Panc1 (cell line): ENCODE measurements around the gene PPHLN1. TPM values are rescaled to one million over a fixed set of nuclear protein-coding genes. Genes with fewer than 3 reads are reported as not detected.

Experiments
- ATAC-seq: fragments of 200-7000 bp; cut with Tn5 transposase; 2 replicates; pipeline ENCODE4 v1.9.1; 2020; ENCODE audit warnings: mild to moderate bottlenecking, moderate library complexity
- BruUV-seq: library from RNA; stranded (reverse); fragments of 400-500 nt; replicated peaks from 2 replicates; lab custom pipeline; 2021; lab: Mats Ljungman, UMichigan
- CTCF ChIA-PET: fragments of 300-600 bp; sonication (Branson Sonifier 250); formaldehyde crosslinking; loops from one replicate; lab custom pipeline; 2022; ENCODE audit warnings: antibody characterized with exemption; lab: Charles Lee
- POLR2A ChIA-PET: fragments of 300-600 bp; sonication (Branson Sonifier 250); formaldehyde crosslinking; loops from one replicate; lab custom pipeline; 2022; ENCODE audit warnings: antibody characterized with exemption; lab: Charles Lee
- DNase-seq: peaks from one replicate; pipeline ENCODE4 v3.0.0-alpha.2; 2010; ENCODE audit warnings: low read depth, low spot score
- H3K27ac ChIP-seq: 2 replicates; pipeline ENCODE4 v1.5.1; 2011; ENCODE audit warnings: mild to moderate bottlenecking, low read length, inconsistent platforms
- H3K27me3 ChIP-seq: fragments of 200-500 bp; sonication (Bioruptor generic); 2 replicates; pipeline ENCODE4 v1.6.0; 2014; ENCODE audit warnings: low read length, inconsistent platforms; ENCODE audit not compliant: control insufficient read depth, insufficient read depth
- H3K36me3 ChIP-seq: fragments of 200-500 bp; sonication (Bioruptor generic); 2 replicates; pipeline ENCODE4 v1.5.1; 2014; ENCODE audit warnings: inconsistent platforms, mild to moderate bottlenecking, low read length, moderate library complexity; ENCODE audit not compliant: control insufficient read depth, insufficient read depth
- H3K4me1 ChIP-seq: 2 replicates; pipeline ENCODE4 v1.5.1; 2011; ENCODE audit warnings: inconsistent platforms, mild to moderate bottlenecking, low read length, moderate library complexity; ENCODE audit not compliant: control insufficient read depth, insufficient read depth
- H3K4me3 ChIP-seq, 2 experiments: 2 replicates each; pipeline ENCODE4 v1.5.1; 2011 to 2012; ENCODE audit warnings: low read depth in 2 of 2, low read length in 2 of 2, mild to moderate bottlenecking in 2 of 2, inconsistent platforms in 1 of 2, moderate library complexity in 1 of 2
- H3K9me3 ChIP-seq: fragments of 200-500 bp; sonication (Bioruptor generic); 2 replicates; pipeline ENCODE4 v1.5.1; 2014; ENCODE audit warnings: low read depth, mild to moderate bottlenecking, inconsistent platforms, low read length, moderate library complexity; ENCODE audit not compliant: control insufficient read depth, insufficient read depth
- CTCF ChIP-seq: fragments of 450-650 bp; IDR thresholded peaks from 2 replicates; pipeline ENCODE4 v1.5.1; 2017; ENCODE audit warnings: mild to moderate bottlenecking
- POLR2AphosphoS5 ChIP-seq: IDR thresholded peaks from 2 replicates; pipeline ENCODE4 v1.6.1; 2012; ENCODE audit warnings: mild to moderate bottlenecking, low read depth, low read length, moderate library complexity
- REST ChIP-seq, 2 experiments: IDR thresholded peaks; 2 replicates each; pipeline ENCODE4 v1.6.1; 2011 to 2012; ENCODE audit warnings: low read depth in 2 of 2, control low read depth in 1 of 2, low read length in 1 of 2, mild to moderate bottlenecking in 1 of 2, moderate library complexity in 1 of 2; ENCODE audit not compliant: insufficient read depth in 1 of 2
- SIN3A ChIP-seq: IDR thresholded peaks from 2 replicates; pipeline ENCODE4 v1.6.1; 2012; ENCODE audit warnings: low read depth, mild to moderate bottlenecking, low read length, moderate library complexity, borderline replicate concordance; ENCODE audit not compliant: insufficient read depth
- TCF7L2 ChIP-seq: IDR thresholded peaks from 2 replicates; pipeline ENCODE4 v1.6.1; 2011; ENCODE audit warnings: mild to moderate bottlenecking, low read depth, low read length, inconsistent platforms
- in situ Hi-C: cut with HindIII; loops from 2 replicates; pipeline ENCODE4 v1.10.0; 2016; ENCODE audit warnings: low sequenced_read_pairs, low pct_unique_long_range_greater_than_20kb
- intact Hi-C: fragments of 100-400 bp; cut with micrococcal nuclease; formaldehyde crosslinking; loops from one replicate; pipeline ENCODE4 v1.10.0; 2022; ENCODE audit not compliant: unreplicated experiment
- total RNA-seq: library from RNA; stranded (reverse); gene quantifications from one replicate; pipeline ENCODE4 v1.2.1, GENCODE V29; 2021; ENCODE audit not compliant: unreplicated experiment

The PPHLN1 gene
- total RNA-seq, 1 experiment from 2014 or later: 56.5 TPM

- CTCF ChIA-PET: interaction anchor here (0.6 kb wide), 1 partner anchor 876 kb away, joined by 3 read pairs; no protein-coding TSS in a partner anchor
- ATAC-seq (no peak), DNase-seq (no peak)
- Histone ChIP-seq H3K9me3 (no peaks in the 10 kb centered on the region), H3K27ac (no peak overlapping the region), H3K36me3 (no peaks in the 10 kb centered on the region), H3K4me1 (peaks cover 7% of the 10 kb centered on the region; the same call in 1 of the 2 replicates), H3K4me3 (no peak overlapping the region), H3K27me3 (no peaks in the 10 kb centered on the region)
- intact Hi-C loops: no loop called here
- BruUV-seq: no TSS peak
- POLR2A ChIA-PET: no interaction called here
- no peak for TF ChIP-seq CTCF
- no peak for TF ChIP-seq POLR2AphosphoS5
- TF ChIP-seq TCF7L2: no peak
- TF ChIP-seq SIN3A: no peak
- TF ChIP-seq REST (IDR thresholded peaks at IDR 0.05; ENCODE audit: insufficient read depth in 1 of 2, low read depth in 2 of 2, low read length in 1 of 2): no peak
- in situ Hi-C loops: no loop called here
These were observed 147.2 kb downstream of the PPHLN1 start for GRCh38 chr12:42473130-42473529.

- DNase-seq (no peak), ATAC-seq (no peak)
- Histone ChIP-seq H3K4me1 (peaks cover 7% of the 10 kb centered on the region; the same call in 1 of the 2 replicates), H3K4me3 (no peak overlapping the region), H3K36me3 (no peaks in the 10 kb centered on the region), H3K27me3 (no peaks in the 10 kb centered on the region), H3K9me3 (no peaks in the 10 kb centered on the region), H3K27ac (no peak overlapping the region)
- CTCF ChIA-PET: no interaction called here
- POLR2A ChIA-PET: no interaction called here
- in situ Hi-C loops (no loop called here), intact Hi-C loops (no loop called here)
- no TSS peak for BruUV-seq
- TF ChIP-seq SIN3A (no peak), TCF7L2 (no peak), CTCF (no peak), POLR2AphosphoS5 (no peak), REST (IDR thresholded peaks at IDR 0.05; ENCODE audit: insufficient read depth in 1 of 2, low read depth in 2 of 2, low read length in 1 of 2) (no peak)
These were observed 147.6 kb downstream of the PPHLN1 start for GRCh38 chr12:42473561-42473960.
